A549 (cell line): ENCODE measurements around the gene USP15. TPM values are rescaled to one million over a fixed set of nuclear protein-coding genes. Genes with fewer than 3 reads are reported as not detected.
A peak's percentile ranks its signal among the peaks of the same experiment; 100 is the strongest.

Experiments
- ATAC-seq, 2 experiments: fragments of 200-7000 bp in 1 of 2; fragments of >200 bp in 1 of 2; cut with Nextera tagmentation in 1 of 2; cut with Tn5 transposase in 1 of 2; 3 replicates each; pipeline versions ENCODE4 v1.8.0 to v1.9.1; 2018 to 2020; ENCODE audit warnings: mild to moderate bottlenecking in 1 of 2, moderate library complexity in 1 of 2
- CTCF ChIA-PET: fragments of 300-600 bp; sonication (Branson Sonifier 250); formaldehyde crosslinking; extraction: SDS; loops from one replicate; lab custom pipeline; 2021; ENCODE audit warnings: antibody characterized with exemption, inconsistent platforms; lab: Yijun Ruan, JAX
- POLR2A ChIA-PET: fragments of 350-600 bp; formaldehyde crosslinking; extraction: SDS; loops from one replicate; lab custom pipeline; 2021; ENCODE audit warnings: antibody characterized with exemption, inconsistent platforms; lab: Yijun Ruan, JAX
- DNase-seq, 2 experiments: peaks; one replicate each; pipeline versions ENCODE4 v3.0.0 to v3.0.0-alpha.2; 2011 to 2016; ENCODE audit warnings: low read depth in 1 of 2, low spot score in 1 of 2
- FAIRE-seq: peaks from 2 replicates; lab custom pipeline; 2011; peaks lifted over from hg19 to GRCh38; lab: Jason Lieb, UNC
- H3K27ac ChIP-seq, 2 experiments: fragments of >200 bp; sonication (Bioruptor Twin); formaldehyde crosslinking; 3 replicates each; pipeline ENCODE4 v1.5.1; 2016 to 2017
- H3K4me1 ChIP-seq: fragments of >200 bp; sonication (Bioruptor Twin); formaldehyde crosslinking; 3 replicates; pipeline ENCODE4 v1.6.1; 2016
- H3K4me2 ChIP-seq: fragments of >200 bp; sonication (Bioruptor Twin); formaldehyde crosslinking; 3 replicates; pipeline ENCODE4 v1.6.1; 2016
- H3K4me3 ChIP-seq: fragments of >200 bp; sonication (Bioruptor Twin); formaldehyde crosslinking; 3 replicates; pipeline ENCODE4 v1.5.1; 2016
- H3K9me3 ChIP-seq: fragments of >200 bp; sonication (Bioruptor Twin); formaldehyde crosslinking; 3 replicates; pipeline ENCODE4 v1.6.1; 2016
- CEBPB ChIP-seq, 2 experiments: fragments of >200 bp in 1 of 2; sonication (Bioruptor Twin) in 1 of 2; formaldehyde crosslinking in 1 of 2; IDR thresholded peaks; 2 replicates each; pipeline ENCODE4 v1.6.1; 2012 to 2016
- CHD2 ChIP-seq: fragments of 150-350 bp; IDR thresholded peaks from 2 replicates; pipeline ENCODE4 v1.6.1; 2014; ENCODE audit warnings: low read length; ENCODE audit not compliant: partially characterized antibody
- CHD4 ChIP-seq: fragments of 200-600 bp; sonication (generic); IDR thresholded peaks from 2 replicates; pipeline ENCODE4 v1.6.1; 2016; ENCODE audit warnings: antibody characterized with exemption, mild to moderate bottlenecking, borderline replicate concordance
- EHF ChIP-seq: fragments of 250-450 bp; sonication (Bioruptor Pico); IDR thresholded peaks from 2 replicates; pipeline ENCODE4 v1.5.0; 2020; ENCODE audit warnings: mild to moderate bottlenecking
- EHMT2 ChIP-seq: fragments of 200-600 bp; sonication (generic); IDR thresholded peaks from 2 replicates; pipeline ENCODE4 v1.6.1; 2016; ENCODE audit warnings: antibody characterized with exemption, low read depth, mild to moderate bottlenecking, moderate library complexity
- EP300 ChIP-seq, 2 experiments: fragments of >200 bp; sonication (Bioruptor Twin); formaldehyde crosslinking; IDR thresholded peaks; 2 replicates in 1 of 2; 3 replicates in 1 of 2; pipeline ENCODE4 v1.6.1; 2016 to 2017
- ESRRA ChIP-seq: fragments of 150-350 bp; IDR thresholded peaks from 2 replicates; pipeline ENCODE4 v1.6.1; 2014; ENCODE audit warnings: mild to moderate bottlenecking, low read length, borderline replicate concordance
- FOSB ChIP-seq: fragments of 250-450 bp; sonication (Bioruptor Pico); IDR thresholded peaks from 2 replicates; pipeline ENCODE4 v1.5.0; 2020; ENCODE audit warnings: mild to moderate bottlenecking, moderate library complexity
- FOSL2 ChIP-seq, 2 experiments: fragments of 450-650 bp in 1 of 2; fragments of >200 bp in 1 of 2; sonication (Bioruptor Twin) in 1 of 2; formaldehyde crosslinking; IDR thresholded peaks; 2 replicates each; pipeline versions ENCODE4 v1.5.0 to v1.6.1; 2016 to 2020; ENCODE audit warnings: mild to moderate bottlenecking in 1 of 2, moderate library complexity in 1 of 2
- FOXS1 ChIP-seq: fragments of 250-450 bp; sonication (Bioruptor Pico); IDR thresholded peaks from 2 replicates; pipeline ENCODE4 v1.5.0; 2020; ENCODE audit warnings: mild to moderate bottlenecking, moderate library complexity
- HDAC2 ChIP-seq: fragments of 200-600 bp; sonication (generic); IDR thresholded peaks from 2 replicates; pipeline ENCODE4 v1.6.1; 2016
- HOXB13 ChIP-seq: fragments of 250-450 bp; sonication (Bioruptor Pico); IDR thresholded peaks from 2 replicates; pipeline ENCODE4 v1.5.0; 2020; ENCODE audit warnings: low read depth, mild to moderate bottlenecking, moderate library complexity
- JUN ChIP-seq, 2 experiments: fragments of >200 bp; sonication (Bioruptor Twin); formaldehyde crosslinking; IDR thresholded peaks; 2 replicates in 1 of 2; 3 replicates in 1 of 2; pipeline ENCODE4 v1.6.1; 2016 to 2017
- KDM1A ChIP-seq: fragments of 200-600 bp; sonication (generic); IDR thresholded peaks from 2 replicates; pipeline ENCODE4 v1.6.1; 2016; ENCODE audit warnings: low read depth, mild to moderate bottlenecking
- KDM5A ChIP-seq: fragments of 200-600 bp; sonication (generic); IDR thresholded peaks from 2 replicates; pipeline ENCODE4 v1.6.1; 2016; ENCODE audit warnings: antibody characterized with exemption, mild to moderate bottlenecking
- MAZ ChIP-seq: fragments of 150-350 bp; IDR thresholded peaks from 2 replicates; pipeline ENCODE4 v1.6.1; 2014; ENCODE audit warnings: antibody characterized with exemption, low read depth, low read length, borderline replicate concordance
- NPAS2 ChIP-seq: fragments of 250-450 bp; sonication (Bioruptor Pico); IDR thresholded peaks from 2 replicates; pipeline ENCODE4 v1.8.0; 2022; ENCODE audit warnings: mild to moderate bottlenecking, moderate library complexity, borderline replicate concordance
- NR3C1 ChIP-seq: fragments of >200 bp; sonication (Bioruptor Twin); formaldehyde crosslinking; IDR thresholded peaks from 3 replicates; pipeline ENCODE4 v1.6.1; 2017
- PBX3 ChIP-seq: IDR thresholded peaks from 2 replicates; pipeline ENCODE4 v1.6.1; 2012
- PHF8 ChIP-seq: fragments of 200-600 bp; sonication (generic); IDR thresholded peaks from 2 replicates; pipeline ENCODE4 v1.6.1; 2016; ENCODE audit warnings: low read depth, mild to moderate bottlenecking, antibody characterized with exemption, moderate library complexity, borderline replicate concordance
- POLR2A ChIP-seq: IDR thresholded peaks from 2 replicates; pipeline ENCODE4 v1.6.1; 2012; ENCODE audit warnings: mild to moderate bottlenecking, low read length
- RCOR1 ChIP-seq: fragments of 150-350 bp; IDR thresholded peaks from 2 replicates; pipeline ENCODE4 v1.6.1; 2014; ENCODE audit warnings: antibody characterized with exemption, low read length, low read depth
- REST ChIP-seq: fragments of 200-600 bp; sonication (generic); IDR thresholded peaks from 2 replicates; pipeline ENCODE4 v1.6.1; 2016; ENCODE audit warnings: antibody characterized with exemption, mild to moderate bottlenecking, moderate library complexity
- RNF2 ChIP-seq: fragments of 200-600 bp; sonication (generic); IDR thresholded peaks from 2 replicates; pipeline ENCODE4 v1.6.1; 2016; ENCODE audit warnings: low read depth, mild to moderate bottlenecking, antibody characterized with exemption, moderate library complexity, borderline replicate concordance
- TFCP2L1 ChIP-seq: fragments of 250-450 bp; sonication (Bioruptor Pico); IDR thresholded peaks from 2 replicates; pipeline ENCODE4 v1.5.0; 2021; ENCODE audit warnings: mild to moderate bottlenecking
- USF2 ChIP-seq: fragments of 450-650 bp; IDR thresholded peaks from 2 replicates; pipeline ENCODE4 v1.6.1; 2014; ENCODE audit warnings: antibody characterized with exemption
- WGBS: methylation state at CpG from one replicate; pipeline ENCODE4 v1.1.6; 2017; ENCODE audit errors: missing lambda C conversion rate; 5-methylcytosine and 5-hydroxymethylcytosine counted together
- polyA plus RNA-seq, 4 experiments: library from polyadenylated mRNA; depleted of rRNA in 3 of 4; stranded (reverse); fragments of >200 nt; fragmentation: RNase III in 1 of 4; extraction: RNeasy Plus Mini Kit Qiagen cat#74134 plus additional on column Dnase treatment in 1 of 4; gene quantifications; 2 replicates in 3 of 4; 3 replicates in 1 of 4; pipeline ENCODE4 v1.2.3, GENCODE V29; 2011 to 2017
- TF ChIP-seq, protein P1 (sequence below): fragments of 150-350 bp; IDR thresholded peaks from 2 replicates; pipeline ENCODE4 v1.6.1; 2014; ENCODE audit warnings: low read depth, mild to moderate bottlenecking, low read length
- TF ChIP-seq, protein P2 (sequence below): IDR thresholded peaks from 2 replicates; pipeline ENCODE4 v1.6.1; 2012
- TF ChIP-seq, protein P3 (sequence below): fragments of >200 bp; sonication (Bioruptor Twin); formaldehyde crosslinking; IDR thresholded peaks from 3 replicates; pipeline ENCODE4 v1.6.1; 2016

The USP15 gene
- polyA plus RNA-seq, 2 of the 4 experiments (the other 2 are of a cell fraction) = 30.4 to 67.6 TPM

- DNase-seq (no peak), ATAC-seq (no peak), FAIRE-seq (no peak)
- H3K4me2 ChIP-seq = peak overlapping the region; percentile 90
- POLR2A ChIA-PET = no interaction called here
- H3K4me3 ChIP-seq = peak overlapping the region; percentile 74; the same call in 2 of the 3 replicates
- H3K4me1 ChIP-seq = peaks cover 23% of the 10 kb centered on the region; the same call in 2 of the 3 replicates
- WGBS = 87% methylated on average over 10 of the region's 10 CpGs
- CTCF ChIA-PET = no interaction called here
- TF ChIP-seq PBX3 (no peak), HDAC2 (no peak), HOXB13 (CRISPR knock-in tag) (no peak), KDM1A (no peak), FOSL2 (IDR thresholded peaks at IDR 0.05) (no peak), FOSL2 (CRISPR knock-in tag; IDR thresholded peaks at IDR 0.05) (no peak), NR3C1 (no peak), EHF (CRISPR knock-in tag) (no peak), EP300 (IDR thresholded peaks at IDR 0.05) (no peak), PHF8 (no peak)
- TF ChIP-seq, protein P1, sequence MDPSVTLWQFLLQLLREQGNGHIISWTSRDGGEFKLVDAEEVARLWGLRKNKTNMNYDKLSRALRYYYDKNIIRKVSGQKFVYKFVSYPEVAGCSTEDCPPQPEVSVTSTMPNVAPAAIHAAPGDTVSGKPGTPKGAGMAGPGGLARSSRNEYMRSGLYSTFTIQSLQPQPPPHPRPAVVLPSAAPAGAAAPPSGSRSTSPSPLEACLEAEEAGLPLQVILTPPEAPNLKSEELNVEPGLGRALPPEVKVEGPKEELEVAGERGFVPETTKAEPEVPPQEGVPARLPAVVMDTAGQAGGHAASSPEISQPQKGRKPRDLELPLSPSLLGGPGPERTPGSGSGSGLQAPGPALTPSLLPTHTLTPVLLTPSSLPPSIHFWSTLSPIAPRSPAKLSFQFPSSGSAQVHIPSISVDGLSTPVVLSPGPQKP = no peak
- TF ChIP-seq, protein P2, sequence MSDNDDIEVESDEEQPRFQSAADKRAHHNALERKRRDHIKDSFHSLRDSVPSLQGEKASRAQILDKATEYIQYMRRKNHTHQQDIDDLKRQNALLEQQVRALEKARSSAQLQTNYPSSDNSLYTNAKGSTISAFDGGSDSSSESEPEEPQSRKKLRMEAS = no peak
- H3K27ac ChIP-seq = 0 out of 6 replicates have a peak overlapping the region, but pooled peaks of 1 of the 2 experiments have one; percentile 3
- H3K9me3 ChIP-seq = no peaks in the 10 kb centered on the region
These were observed 1.8 kb downstream of the USP15 start for GRCh38 chr12:62261876-62262517.

GRCh38 chr12:62263232-62263631, 3.0 kb downstream of the USP15 start:
- no peak overlapping the region for H3K4me3 ChIP-seq
- no peaks in the 10 kb centered on the region for H3K9me3 ChIP-seq
- 89% methylated on average over 2 of the region's 2 CpGs for WGBS
- H3K4me1 ChIP-seq = peaks cover 23% of the 10 kb centered on the region; the same call in 2 of the 3 replicates
- FAIRE-seq (no peak), ATAC-seq (no peak), DNase-seq (no peak)
- no peak for TF ChIP-seq CEBPB (IDR thresholded peaks at IDR 0.05)
- TF ChIP-seq, protein P2 = no peak
- no peak for TF ChIP-seq EHMT2
- TF ChIP-seq CHD2 = no peak
- no peak for TF ChIP-seq MAZ
- TF ChIP-seq HOXB13 (CRISPR knock-in tag) = no peak
- TF ChIP-seq POLR2A = no peak
- TF ChIP-seq ESRRA = no peak
- TF ChIP-seq FOXS1 (CRISPR knock-in tag) = no peak
- no peak for TF ChIP-seq JUN (IDR thresholded peaks at IDR 0.05)
- TF ChIP-seq, protein P3, sequence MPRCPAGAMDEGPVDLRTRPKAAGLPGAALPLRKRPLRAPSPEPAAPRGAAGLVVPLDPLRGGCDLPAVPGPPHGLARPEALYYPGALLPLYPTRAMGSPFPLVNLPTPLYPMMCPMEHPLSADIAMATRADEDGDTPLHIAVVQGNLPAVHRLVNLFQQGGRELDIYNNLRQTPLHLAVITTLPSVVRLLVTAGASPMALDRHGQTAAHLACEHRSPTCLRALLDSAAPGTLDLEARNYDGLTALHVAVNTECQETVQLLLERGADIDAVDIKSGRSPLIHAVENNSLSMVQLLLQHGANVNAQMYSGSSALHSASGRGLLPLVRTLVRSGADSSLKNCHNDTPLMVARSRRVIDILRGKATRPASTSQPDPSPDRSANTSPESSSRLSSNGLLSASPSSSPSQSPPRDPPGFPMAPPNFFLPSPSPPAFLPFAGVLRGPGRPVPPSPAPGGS = no peak
- TF ChIP-seq REST = no peak
- TF ChIP-seq RNF2 = no peak
- no peak for TF ChIP-seq USF2
- TF ChIP-seq CHD4 = no peak
- TF ChIP-seq FOSB (CRISPR knock-in tag) = no peak
- TF ChIP-seq TFCP2L1 = no peak
- TF ChIP-seq RCOR1 = no peak
- no peak for TF ChIP-seq KDM5A
- no peak for TF ChIP-seq NPAS2 (CRISPR knock-in tag)
- no peak overlapping the region for H3K4me2 ChIP-seq
- POLR2A ChIA-PET = no interaction called here
- CTCF ChIA-PET = no interaction called here
- no peak overlapping the region for H3K27ac ChIP-seq
